ENCODE data around the gene TMCC2. TPM values are rescaled to one million over a fixed set of nuclear protein-coding genes. Genes with fewer than 3 reads are reported as not detected.

The TMCC2 gene
- total and polyA plus RNA-seq, 11 donors = 0.97 to 5.1 (median 2.0) TPM

GRCh38 chr1:205266611-205267305 is 39.0 kb downstream of the TMCC2 start:
- H3K4me1 ChIP-seq = peaks cover 0 to 42% (median 18%) of the 10 kb centered on the region in 12 donors
- no peak overlapping the region for H3K27ac ChIP-seq
- intact Hi-C loops (cut with DNase I) = no loop called here
- DNase-seq (no peak), ATAC-seq (no peak)
- TF ChIP-seq CTCF (IDR thresholded peaks at IDR 0.05) = no peak
- TF ChIP-seq POLR2A (IDR thresholded peaks at IDR 0.05) = no peak
- WGBS, 4 donors = 77 to 85% (median 81%) methylated on average over 10 of the region's 10 CpGs
- H3K27me3 ChIP-seq = no peaks in the 10 kb centered on the region
- H3K4me3 ChIP-seq = no peak overlapping the region
- no peaks in the 10 kb centered on the region for H3K36me3 ChIP-seq
- no peaks in the 10 kb centered on the region for H3K9me3 ChIP-seq

DNA sequence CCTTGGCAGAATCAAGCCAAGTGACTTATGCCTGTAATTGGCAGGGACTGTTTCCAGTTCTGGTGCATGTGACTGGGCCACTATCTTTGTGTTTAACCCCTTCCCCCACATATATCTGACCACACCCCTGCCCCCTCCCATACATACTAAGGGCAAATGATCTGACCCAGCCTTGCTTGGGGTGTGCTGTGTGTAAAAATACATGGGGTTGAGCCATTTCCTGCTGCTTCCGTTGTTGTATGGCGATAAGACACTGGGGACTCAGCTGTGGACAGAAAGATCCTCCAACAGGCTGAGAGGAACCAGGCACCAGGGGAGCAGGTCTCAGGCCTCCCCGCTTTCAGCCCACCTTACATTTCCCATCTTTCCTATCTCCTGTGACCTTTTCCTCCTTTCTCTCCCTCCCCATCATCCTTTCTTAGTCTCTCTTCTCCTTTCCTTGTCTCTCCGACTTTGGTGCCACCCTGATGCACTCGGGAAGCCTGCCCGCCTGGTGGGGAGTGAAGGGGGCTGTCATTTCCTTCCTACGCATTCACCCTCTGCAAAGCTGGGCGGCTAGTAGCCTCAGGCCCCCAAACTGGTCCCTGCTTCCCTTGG is 39.7 kb downstream of the TMCC2 start:
- Histone ChIP-seq H3K9me3 (no peaks in the 10 kb centered on the region), H3K27me3 (no peaks in the 10 kb centered on the region), H3K4me3 (no peak overlapping the region), H3K4me1 (peaks cover 0 to 39% (median 14%) of the 10 kb centered on the region in 12 donors), H3K27ac (no peak overlapping the region), H3K36me3 (no peaks in the 10 kb centered on the region)
- no peak for DNase-seq
- no peak for ATAC-seq
- intact Hi-C loops (cut with DNase I) = no loop called here
- 67 to 77% (median 70%) methylated on average over 8 of the region's 8 CpGs for WGBS, 4 donors
- no peak for TF ChIP-seq POLR2A (IDR thresholded peaks at IDR 0.05)
- no peak for TF ChIP-seq CTCF (IDR thresholded peaks at IDR 0.05)

DNA sequence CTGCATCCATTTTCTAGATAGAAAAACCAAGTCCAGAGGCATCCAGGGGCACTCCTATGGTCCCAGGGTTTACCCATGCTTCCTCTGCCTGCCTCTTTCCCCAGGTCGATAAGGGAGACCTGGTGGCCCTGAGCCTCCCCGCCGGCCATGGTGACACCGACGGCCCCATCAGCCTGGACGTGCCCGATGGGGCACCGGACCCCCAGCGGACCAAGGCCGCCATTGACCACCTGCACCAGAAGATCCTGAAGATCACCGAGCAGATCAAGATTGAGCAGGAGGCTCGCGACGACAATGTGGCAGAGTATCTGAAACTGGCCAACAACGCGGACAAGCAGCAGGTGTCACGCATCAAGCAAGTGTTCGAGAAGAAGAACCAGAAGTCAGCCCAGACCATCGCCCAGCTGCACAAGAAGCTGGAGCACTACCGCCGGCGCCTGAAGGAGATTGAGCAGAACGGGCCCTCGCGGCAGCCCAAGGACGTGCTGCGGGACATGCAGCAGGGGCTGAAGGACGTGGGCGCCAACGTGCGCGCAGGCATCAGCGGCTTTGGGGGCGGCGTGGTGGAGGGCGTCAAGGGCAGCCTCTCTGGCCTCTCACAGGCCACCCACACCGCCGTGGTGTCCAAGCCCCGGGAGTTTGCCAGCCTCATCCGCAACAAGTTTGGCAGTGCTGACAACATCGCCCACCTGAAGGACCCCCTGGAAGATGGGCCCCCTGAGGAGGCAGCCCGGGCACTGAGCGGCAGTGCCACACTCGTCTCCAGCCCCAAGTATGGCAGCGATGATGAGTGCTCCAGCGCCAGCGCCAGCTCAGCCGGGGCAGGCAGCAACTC is 41.3 kb downstream of the TMCC2 start:
- no peak overlapping the region for H3K27ac ChIP-seq
- H3K27me3 ChIP-seq = no peaks in the 10 kb centered on the region
- peaks cover 0 to 40% (median 13%) of the 10 kb centered on the region in 12 donors for H3K4me1 ChIP-seq
- no peak for ATAC-seq
- intact Hi-C loops (cut with DNase I) = no loop called here
- 95 to 96% (median 95%) methylated on average over 40 to 48 of the region's 48 CpGs for WGBS, 4 donors
- H3K9me3 ChIP-seq = no peaks in the 10 kb centered on the region
- no peaks in the 10 kb centered on the region for H3K36me3 ChIP-seq
- H3K4me3 ChIP-seq = no peak overlapping the region
- TF ChIP-seq CTCF (IDR thresholded peaks at IDR 0.05) (no peak), POLR2A (IDR thresholded peaks at IDR 0.05) (no peak)
- DNase-seq = no peak

GRCh38 chr1:205269711-205270110 is 42.0 kb downstream of the TMCC2 start:
- DNase-seq = no peak
- TF ChIP-seq POLR2A (IDR thresholded peaks at IDR 0.05) (no peak), CTCF (IDR thresholded peaks at IDR 0.05) (no peak)
- no peaks in the 10 kb centered on the region for H3K36me3 ChIP-seq
- no peaks in the 10 kb centered on the region for H3K27me3 ChIP-seq
- no peak overlapping the region for H3K27ac ChIP-seq
- ATAC-seq = no peak
- WGBS, 4 donors = 93 to 98% (median 96%) methylated on average over 8 of the region's 8 CpGs
- H3K9me3 ChIP-seq = no peaks in the 10 kb centered on the region
- no peak overlapping the region for H3K4me3 ChIP-seq
- H3K4me1 ChIP-seq = peaks cover 0 to 42% (median 13%) of the 10 kb centered on the region in 12 donors
- intact Hi-C loops (cut with DNase I) = loop anchor here in 1 of 10 donors (10.0 kb wide), 2 partner anchors 215 to 255 kb away; no protein-coding TSS in a partner anchor

Data from heart left ventricle (tissue), 16 donors.